Smooth muscle cell (in vitro differentiated cells): Measurements from ENCODE around the gene CAMK2A. TPM values are rescaled to one million over a fixed set of nuclear protein-coding genes. Genes with fewer than 3 reads are reported as not detected.

Experiments
- DNase-seq: peaks from one replicate; lab custom pipeline; 2025; ENCODE audit not compliant: unreplicated experiment; lab: John Stamatoyannopoulos, UW
- H2AFZ ChIP-seq: fragments of 200-600 bp; sonication (generic); 2 replicates; pipeline ENCODE4 v1.6.0; 2016; ENCODE audit warnings: antibody characterized with exemption, low read depth, mild to moderate bottlenecking
- H3F3A ChIP-seq: fragments of 200-600 bp; sonication (generic); 2 replicates; pipeline ENCODE4 v1.6.0; 2017; ENCODE audit warnings: antibody characterized with exemption, low read depth
- H3K27ac ChIP-seq: fragments of 200-600 bp; sonication (generic); 2 replicates; pipeline ENCODE4 v1.5.1; 2016; ENCODE audit warnings: low read depth, mild to moderate bottlenecking
- H3K27me3 ChIP-seq: fragments of 200-600 bp; sonication (generic); 2 replicates; pipeline ENCODE4 v1.6.1; 2016; ENCODE audit warnings: low read depth, mild to moderate bottlenecking
- H3K36me3 ChIP-seq: fragments of 200-600 bp; sonication (generic); 2 replicates; pipeline ENCODE4 v1.5.1; 2016; ENCODE audit warnings: low read depth
- H3K4me1 ChIP-seq: fragments of 200-600 bp; sonication (generic); 2 replicates; pipeline ENCODE4 v1.5.1; 2016; ENCODE audit warnings: low read depth
- H3K4me2 ChIP-seq: fragments of 200-600 bp; sonication (generic); 2 replicates; pipeline ENCODE4 v1.6.0; 2016; ENCODE audit warnings: mild to moderate bottlenecking
- H3K4me3 ChIP-seq: fragments of 200-600 bp; sonication (generic); 2 replicates; pipeline ENCODE4 v1.5.1; 2016; ENCODE audit warnings: mild to moderate bottlenecking
- H3K79me2 ChIP-seq: fragments of 200-600 bp; sonication (generic); 2 replicates; pipeline ENCODE4 v1.6.0; 2016; ENCODE audit warnings: low read depth, mild to moderate bottlenecking
- H3K9ac ChIP-seq: fragments of 200-600 bp; sonication (generic); 2 replicates; pipeline ENCODE4 v1.6.0; 2016; ENCODE audit warnings: low read depth
- H3K9me3 ChIP-seq: fragments of 200-600 bp; sonication (generic); replicated peaks from 2 replicates; pipeline ENCODE4 v1.5.1; 2016; ENCODE audit warnings: low read depth
- H4K20me1 ChIP-seq: fragments of 200-600 bp; sonication (generic); 2 replicates; pipeline ENCODE4 v1.6.0; 2016; ENCODE audit warnings: low read depth
- CTCF ChIP-seq: fragments of 200-600 bp; sonication (generic); IDR thresholded peaks from 2 replicates; pipeline ENCODE4 v1.5.1; 2017; ENCODE audit warnings: borderline replicate concordance, mild to moderate bottlenecking, antibody characterized with exemption; ENCODE audit not compliant: insufficient read depth, poor library complexity, severe bottlenecking
- WGBS: methylation state at CpG from one replicate; pipeline ENCODE4 v1.1.7; 2016; ENCODE audit warnings: low lambda C conversion rate; 5-methylcytosine and 5-hydroxymethylcytosine counted together
- polyA plus RNA-seq: library from polyadenylated mRNA; unstranded; fragments of >200 nt; fragmentation: Nextera tagmentation; extraction: Ambion mirVana; gene quantifications from 2 replicates; pipeline ENCODE4 v1.2.1, GENCODE V29; 2016
- total RNA-seq: library from RNA; depleted of rRNA; stranded (reverse); fragments of >200 nt; gene quantifications from 2 replicates; pipeline ENCODE4 v1.2.3, GENCODE V29; 2014

Gene CAMK2A
- total and polyA plus RNA-seq, 2 experiments from 2014 or later: 0.83 to 1.6 TPM

- Histone ChIP-seq H3K27ac (peak overlapping the region; percentile 98), H3F3A (peaks cover 38% of the 10 kb centered on the region), H3K9ac (peak overlapping the region; percentile 16), H3K27me3 (no peaks in the 10 kb centered on the region), H2AFZ (no peak overlapping the region), H3K4me3 (no peak overlapping the region), H3K36me3 (no peaks in the 10 kb centered on the region), H3K4me2 (peak overlapping the region; percentile 74), H3K79me2 (no peaks in the 10 kb centered on the region), H3K4me1 (peaks cover 31% of the 10 kb centered on the region), H3K9me3 (no peaks in the 10 kb centered on the region), H4K20me1 (no peaks in the 10 kb centered on the region)
- WGBS: 91% methylated on average over 6 of the region's 6 CpGs
- no peak for DNase-seq
- no peak for TF ChIP-seq CTCF
Observed at GRCh38 chr5:150319484-150319790, 29.9 kb upstream of the CAMK2A start.

GRCh38 chr5:150318613-150319483 is 29.3 kb upstream of the CAMK2A start:
- H3K27ac ChIP-seq: peak overlapping the region; percentile 98
- no peaks in the 10 kb centered on the region for H4K20me1 ChIP-seq
- peaks cover 31% of the 10 kb centered on the region for H3K4me1 ChIP-seq
- H3K79me2 ChIP-seq: no peaks in the 10 kb centered on the region
- 56% methylated on average over 9 of the region's 9 CpGs for WGBS
- no peaks in the 10 kb centered on the region for H3K27me3 ChIP-seq
- no peaks in the 10 kb centered on the region for H3K9me3 ChIP-seq
- H3K9ac ChIP-seq: peak overlapping the region; percentile 84
- H3K4me2 ChIP-seq: peak overlapping the region; percentile 74
- H3K4me3 ChIP-seq: no peak overlapping the region
- peaks cover 38% of the 10 kb centered on the region for H3F3A ChIP-seq
- DNase-seq: no peak
- TF ChIP-seq CTCF: no peak
- no peaks in the 10 kb centered on the region for H3K36me3 ChIP-seq
- no peak overlapping the region for H2AFZ ChIP-seq

GRCh38 chr5:150317048-150318003 is 27.8 kb upstream of the CAMK2A start:
- H3F3A ChIP-seq: peaks cover 42% of the 10 kb centered on the region
- peaks cover 31% of the 10 kb centered on the region for H3K4me1 ChIP-seq
- H3K27ac ChIP-seq: peak overlapping the region; percentile 98
- peak overlapping the region; percentile 84 for H3K9ac ChIP-seq
- H3K27me3 ChIP-seq: no peaks in the 10 kb centered on the region
- H3K4me2 ChIP-seq: peak overlapping the region; percentile 74
- TF ChIP-seq CTCF: no peak
- no peaks in the 10 kb centered on the region for H3K79me2 ChIP-seq
- no peak for DNase-seq
- no peaks in the 10 kb centered on the region for H3K36me3 ChIP-seq
- no peak overlapping the region for H2AFZ ChIP-seq
- 16% methylated on average over 11 of the region's 11 CpGs for WGBS
- no peaks in the 10 kb centered on the region for H3K9me3 ChIP-seq
- no peak overlapping the region for H3K4me3 ChIP-seq
- H4K20me1 ChIP-seq: no peaks in the 10 kb centered on the region
